Vagina (tissue), 2 donors: ENCODE measurements around the gene KDM2A. TPM values are rescaled to one million over a fixed set of nuclear protein-coding genes. Genes with fewer than 3 reads are reported as not detected.
A peak's percentile ranks its signal among the peaks of the same experiment; 100 is the strongest.

ENCODE experiments used
- DNase-seq, 2 donors: peaks; one replicate each; pipeline ENCODE4 v3.0.0-alpha.2; 2017; ENCODE audit errors: extremely low spot score in 2 of 2
- H3K27ac ChIP-seq: fragments of 200-600 bp; sonication (generic); one replicate; pipeline ENCODE4 v1.5.1; 2019
- H3K27me3 ChIP-seq: fragments of 200-600 bp; sonication (generic); one replicate; pipeline ENCODE4 v1.5.1; 2019
- H3K36me3 ChIP-seq, 2 donors: fragments of 200-600 bp; sonication (generic); one replicate each; pipeline ENCODE4 v1.5.1; 2017 to 2019
- H3K4me1 ChIP-seq: fragments of 200-600 bp; sonication (generic); one replicate; pipeline ENCODE4 v1.5.1; 2019
- H3K4me3 ChIP-seq, 2 donors: fragments of 200-600 bp; sonication (generic); 1 replicate in 1 of 2; 2 replicates in 1 of 2; pipeline ENCODE4 v1.5.1; 2016 to 2019
- H3K9me3 ChIP-seq: fragments of 200-600 bp; sonication (generic); one replicate; pipeline ENCODE4 v1.5.1; 2019
- CTCF ChIP-seq, 3 experiments: fragments of 450-650 bp in 2 of 3; fragments of 200-600 bp in 1 of 3; sonication (generic) in 1 of 3; IDR thresholded peaks; one replicate each; pipeline ENCODE4 v1.5.1; 2017 to 2019; ENCODE audit warnings: antibody characterized with exemption in 3 of 3, mild to moderate bottlenecking in 2 of 3, moderate library complexity in 2 of 3
- POLR2A ChIP-seq, 2 donors: fragments of 450-650 bp; IDR thresholded peaks; one replicate each; pipeline ENCODE4 v1.6.1; 2017; ENCODE audit warnings: antibody characterized with exemption in 2 of 2, mild to moderate bottlenecking in 2 of 2, moderate library complexity in 2 of 2
- POLR2AphosphoS5 ChIP-seq, 2 donors: sonication (generic); formaldehyde crosslinking; IDR thresholded peaks; one replicate each; pipeline ENCODE4 v1.9.0; 2017; ENCODE audit warnings: antibody characterized with exemption in 2 of 2, mild to moderate bottlenecking in 2 of 2, low read depth in 1 of 2; ENCODE audit not compliant: insufficient read depth in 1 of 2
- intact Hi-C: fragments of 100-400 bp; cut with DNase I; formaldehyde crosslinking; loops from one replicate; pipeline ENCODE4 v1.15.1; 2023
- total RNA-seq: library from RNA; depleted of rRNA; stranded (reverse); fragments of >200 nt; gene quantifications from one replicate; pipeline ENCODE4 v1.2.3, GENCODE V29; 2016

KDM2A gene
- total RNA-seq, 1 donor from 2014 or later: 51.8 TPM

DNA sequence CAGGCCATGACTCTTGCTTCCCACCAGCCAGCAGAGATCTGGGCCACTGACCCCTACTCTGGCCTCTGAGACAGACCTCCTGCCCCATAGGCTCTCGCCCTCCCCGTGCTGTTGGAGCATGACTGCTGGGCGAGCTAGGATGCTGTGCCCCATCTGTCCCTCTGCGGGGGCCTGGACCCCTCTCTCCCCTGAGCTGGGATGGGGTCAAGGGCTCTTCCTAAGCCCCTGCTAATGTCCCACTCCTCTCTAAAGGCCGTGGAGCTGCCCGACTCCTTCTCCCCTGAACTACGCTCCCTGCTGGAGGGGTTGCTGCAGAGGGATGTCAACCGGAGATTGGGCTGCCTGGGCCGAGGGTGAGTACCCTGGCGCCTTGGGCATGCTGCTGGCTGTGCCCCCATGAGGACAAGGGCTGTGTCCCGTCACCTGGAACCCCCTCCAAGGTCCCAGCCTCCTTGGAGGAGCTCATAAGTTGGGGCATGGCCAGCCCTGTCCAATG is 163.9 kb downstream of the KDM2A start:
- H3K36me3 ChIP-seq: peaks cover 5 to 82% of the 10 kb centered on the region in 2 donors
- H3K27ac ChIP-seq: no peak overlapping the region
- no peaks in the 10 kb centered on the region for H3K27me3 ChIP-seq

DNA sequence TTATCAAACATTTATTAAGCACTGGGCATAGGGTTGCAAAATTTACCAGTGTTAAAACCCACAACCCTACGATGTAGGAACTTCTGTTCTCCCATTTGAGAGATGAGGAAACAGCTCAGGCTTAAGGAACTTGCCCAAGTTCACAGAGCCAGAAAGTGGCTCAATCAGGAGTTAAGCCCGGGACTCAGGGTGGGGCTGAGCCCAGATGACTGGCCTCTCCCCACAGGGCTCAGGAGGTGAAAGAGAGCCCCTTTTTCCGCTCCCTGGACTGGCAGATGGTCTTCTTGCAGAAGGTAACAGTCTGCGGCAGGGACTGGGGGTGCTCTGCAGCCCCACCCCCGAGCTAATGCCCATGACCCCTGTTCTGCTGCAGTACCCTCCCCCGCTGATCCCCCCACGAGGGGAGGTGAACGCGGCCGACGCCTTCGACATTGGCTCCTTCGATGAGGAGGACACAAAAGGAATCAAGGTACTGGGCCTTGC is 164.5 kb downstream of the KDM2A start:
- no peaks in the 10 kb centered on the region for H3K9me3 ChIP-seq
- H3K27me3 ChIP-seq: no peaks in the 10 kb centered on the region
- TF ChIP-seq POLR2A (IDR thresholded peaks at IDR 0.05) (no peak), POLR2AphosphoS5 (IDR thresholded peaks at IDR 0.05; ENCODE audit: insufficient read depth in 1 of 2, low read depth in 1 of 2) (no peak), CTCF (IDR thresholded peaks at IDR 0.05) (no peak)
- no peak for DNase-seq
- H3K27ac ChIP-seq: no peak overlapping the region
- peaks cover 42% of the 10 kb centered on the region for H3K4me1 ChIP-seq
- intact Hi-C loops: no loop called here
- H3K36me3 ChIP-seq: peaks cover 5 to 82% of the 10 kb centered on the region in 2 donors
- no peak overlapping the region for H3K4me3 ChIP-seq

More for the DNA sequence above, 163.9 kb downstream of the KDM2A start:
- no peak for DNase-seq
- Histone ChIP-seq H3K4me1 (peaks cover 42% of the 10 kb centered on the region), H3K9me3 (no peaks in the 10 kb centered on the region), H3K4me3 (no peak overlapping the region)
- TF ChIP-seq CTCF (IDR thresholded peaks at IDR 0.05): no peak
- no peak for TF ChIP-seq POLR2A (IDR thresholded peaks at IDR 0.05)
- no peak for TF ChIP-seq POLR2AphosphoS5 (IDR thresholded peaks at IDR 0.05; ENCODE audit: insufficient read depth in 1 of 2, low read depth in 1 of 2)
- intact Hi-C loops: no loop called here

- Histone ChIP-seq H3K27ac (no peak overlapping the region), H3K36me3 (peaks cover 5 to 68% of the 10 kb centered on the region in 2 donors), H3K27me3 (no peaks in the 10 kb centered on the region), H3K4me1 (peaks cover 34% of the 10 kb centered on the region), H3K4me3 (no peak overlapping the region), H3K9me3 (no peaks in the 10 kb centered on the region)
- no peak for DNase-seq
- intact Hi-C loops: no loop called here
- TF ChIP-seq POLR2A (IDR thresholded peaks at IDR 0.05) (no peak), POLR2AphosphoS5 (IDR thresholded peaks at IDR 0.05; ENCODE audit: insufficient read depth in 1 of 2, low read depth in 1 of 2) (no peak), CTCF (IDR thresholded peaks at IDR 0.05) (no peak)
These were observed 165.9 kb downstream of the KDM2A start for GRCh38 chr11:67284811-67285540.

DNA sequence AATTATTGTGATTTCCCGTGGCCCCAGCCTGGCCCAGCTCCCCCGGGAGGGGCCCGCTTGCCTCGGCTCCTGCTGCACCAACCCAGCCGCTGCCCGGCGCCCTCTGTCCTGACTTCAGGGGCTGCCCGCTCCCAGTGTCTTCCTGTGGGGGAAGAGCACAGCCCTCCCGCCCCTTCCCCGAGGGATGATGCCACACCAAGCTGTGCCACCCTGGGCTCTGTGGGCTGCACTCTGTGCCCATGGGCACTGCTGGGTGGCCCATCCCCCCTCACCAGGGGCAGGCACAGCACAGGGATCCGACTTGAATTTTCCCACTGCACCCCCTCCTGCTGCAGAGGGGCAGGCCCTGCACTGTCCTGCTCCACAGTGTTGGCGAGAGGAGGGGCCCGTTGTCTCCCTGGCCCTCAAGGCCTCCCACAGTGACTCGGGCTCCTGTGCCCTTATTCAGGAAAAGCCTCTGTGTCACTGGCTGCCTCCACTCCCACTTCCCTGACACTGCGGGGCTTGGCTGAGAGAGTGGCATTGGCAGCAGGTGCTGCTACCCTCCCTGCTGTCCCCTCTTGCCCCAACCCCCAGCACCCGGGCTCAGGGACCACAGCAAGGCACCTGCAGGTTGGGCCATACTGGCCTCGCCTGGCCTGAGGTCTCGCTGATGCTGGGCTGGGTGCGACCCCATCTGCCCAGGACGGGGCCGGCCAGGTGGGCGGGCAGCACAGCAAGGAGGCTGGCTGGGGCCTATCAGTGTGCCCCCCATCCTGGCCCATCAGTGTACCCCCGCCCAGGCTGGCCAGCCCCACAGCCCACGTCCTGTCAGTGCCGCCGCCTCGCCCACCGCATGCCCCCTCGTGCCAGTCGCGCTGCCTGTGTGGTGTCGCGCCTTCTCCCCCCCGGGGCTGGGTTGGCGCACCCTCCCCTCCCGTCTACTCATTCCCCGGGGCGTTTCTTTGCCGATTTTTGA is 166.8 kb downstream of the KDM2A start:
- no peak for TF ChIP-seq CTCF (IDR thresholded peaks at IDR 0.05)
- no peak for TF ChIP-seq POLR2A (IDR thresholded peaks at IDR 0.05)
- no peak for TF ChIP-seq POLR2AphosphoS5 (IDR thresholded peaks at IDR 0.05; ENCODE audit: insufficient read depth in 1 of 2, low read depth in 1 of 2)
- intact Hi-C loops: no loop called here
- peaks cover 5 to 60% of the 10 kb centered on the region in 2 donors for H3K36me3 ChIP-seq
- DNase-seq: no peak
- no peaks in the 10 kb centered on the region for H3K9me3 ChIP-seq
- peak overlapping the region; percentile 93 for H3K27ac ChIP-seq
- H3K27me3 ChIP-seq: no peaks in the 10 kb centered on the region
- H3K4me3 ChIP-seq: no peak overlapping the region
- peaks cover 42% of the 10 kb centered on the region for H3K4me1 ChIP-seq
